ENCODE data around the gene NHSL2. TPM values are rescaled to one million over a fixed set of nuclear protein-coding genes. Genes with fewer than 3 reads are reported as not detected.

The NHSL2 gene
- total RNA-seq, 1 donor from 2014 or later, result 4.0 TPM

- Histone ChIP-seq H3K27ac (no peak overlapping the region), H3F3A (ENCODE audit: low read depth) (peaks cover 15% of the 10 kb centered on the region), H3K9me3 (ENCODE audit: low read depth) (no peaks in the 10 kb centered on the region), H2AFZ (replicated peaks) (no peak overlapping the region), H3K9ac (no peak overlapping the region), H3K36me3 (no peaks in the 10 kb centered on the region), H4K20me1 (ENCODE audit: low read depth) (no peaks in the 10 kb centered on the region), H3K27me3 (no peaks in the 10 kb centered on the region), H3K4me1 (no peaks in the 10 kb centered on the region), H3K79me2 (ENCODE audit: low read depth) (no peaks in the 10 kb centered on the region), H3K4me2 (no peak overlapping the region), H3K4me3 (no peak overlapping the region)
- Mint-ChIP-seq H3K27ac (no peak overlapping the region), H3K4me3 (no peak overlapping the region), H3K9me3 (peaks cover 7% of the 10 kb centered on the region), H3K36me3 (no peaks in the 10 kb centered on the region), H3K27me3 (ENCODE audit: insufficient read depth, low read depth) (no peaks in the 10 kb centered on the region), H3K4me1 (no peaks in the 10 kb centered on the region)
- TF ChIP-seq EZH2phosphoT487 (IDR thresholded peaks at IDR 0.05) (no peak), CTCF (IDR thresholded peaks at IDR 0.05) (no peak), EZH2 (IDR thresholded peaks at IDR 0.05) (no peak)
- no peak for DNase-seq (ENCODE audit: low spot score)
Measured at GRCh38 chrX:71885099-71885498, 25.5 kb upstream of the NHSL2 start.

GRCh38 chrX:71895607-71896006, 15.0 kb upstream of the NHSL2 start:
- Histone ChIP-seq H3K36me3 (no peaks in the 10 kb centered on the region), H4K20me1 (ENCODE audit: low read depth) (no peaks in the 10 kb centered on the region), H3K4me2 (no peak overlapping the region), H3F3A (ENCODE audit: low read depth) (no peaks in the 10 kb centered on the region), H3K79me2 (ENCODE audit: low read depth) (no peaks in the 10 kb centered on the region), H2AFZ (replicated peaks) (no peak overlapping the region), H3K9me3 (ENCODE audit: low read depth) (no peaks in the 10 kb centered on the region), H3K4me1 (no peaks in the 10 kb centered on the region), H3K4me3 (no peak overlapping the region), H3K27me3 (no peaks in the 10 kb centered on the region), H3K27ac (no peak overlapping the region), H3K9ac (no peak overlapping the region)
- H3K27ac Mint-ChIP-seq, result no peak overlapping the region
- H3K27me3 Mint-ChIP-seq (ENCODE audit: insufficient read depth, low read depth), result no peaks in the 10 kb centered on the region
- no peak for TF ChIP-seq EZH2 (IDR thresholded peaks at IDR 0.05)
- TF ChIP-seq CTCF (IDR thresholded peaks at IDR 0.05), result no peak
- no peak for TF ChIP-seq EZH2phosphoT487 (IDR thresholded peaks at IDR 0.05)
- no peak overlapping the region for H3K4me3 Mint-ChIP-seq
- peaks cover 2% of the 10 kb centered on the region for H3K9me3 Mint-ChIP-seq
- no peaks in the 10 kb centered on the region for H3K36me3 Mint-ChIP-seq
- no peak for DNase-seq (ENCODE audit: low spot score)
- H3K4me1 Mint-ChIP-seq, result no peaks in the 10 kb centered on the region

- no peak overlapping the region for H3K27ac Mint-ChIP-seq
- H3K4me1 ChIP-seq, result no peaks in the 10 kb centered on the region
- H3K27ac ChIP-seq, result no peak overlapping the region
- H3K27me3 Mint-ChIP-seq (ENCODE audit: insufficient read depth, low read depth), result no peaks in the 10 kb centered on the region
- no peak overlapping the region for H2AFZ ChIP-seq (replicated peaks)
- H3K36me3 ChIP-seq, result no peaks in the 10 kb centered on the region
- no peaks in the 10 kb centered on the region for H4K20me1 ChIP-seq (ENCODE audit: low read depth)
- no peak for TF ChIP-seq EZH2 (IDR thresholded peaks at IDR 0.05)
- no peak for TF ChIP-seq EZH2phosphoT487 (IDR thresholded peaks at IDR 0.05)
- TF ChIP-seq CTCF (IDR thresholded peaks at IDR 0.05), result no peak
- H3K4me3 Mint-ChIP-seq, result no peak overlapping the region
- no peak for DNase-seq (ENCODE audit: low spot score)
- no peaks in the 10 kb centered on the region for H3K79me2 ChIP-seq (ENCODE audit: low read depth)
- no peaks in the 10 kb centered on the region for H3K27me3 ChIP-seq
- H3K36me3 Mint-ChIP-seq, result no peaks in the 10 kb centered on the region
- peaks cover 3% of the 10 kb centered on the region for H3K9me3 Mint-ChIP-seq
- H3K9ac ChIP-seq, result no peak overlapping the region
- H3K4me1 Mint-ChIP-seq, result peaks cover 4% of the 10 kb centered on the region
- H3K4me3 ChIP-seq, result no peak overlapping the region
- no peaks in the 10 kb centered on the region for H3K9me3 ChIP-seq (ENCODE audit: low read depth)
- no peak overlapping the region for H3K4me2 ChIP-seq
- H3F3A ChIP-seq (ENCODE audit: low read depth), result no peaks in the 10 kb centered on the region
Measured at GRCh38 chrX:71906144-71906543, 4.5 kb upstream of the NHSL2 start.
